HepG2 (cell line): ENCODE results near the gene CTNNA2. TPM values are rescaled to one million over a fixed set of nuclear protein-coding genes. Genes with fewer than 3 reads are reported as not detected.

Experiments
- ATAC-seq: fragments of 200-7000 bp; cut with Tn5 transposase; 3 replicates; pipeline ENCODE4 v1.9.1; 2020; ENCODE audit warnings: mild to moderate bottlenecking, moderate library complexity
- BruUV-seq: library from RNA; stranded (reverse); fragments of 400-500 nt; replicated peaks from 2 replicates; lab custom pipeline; 2021; lab: Mats Ljungman, UMichigan
- CTCF ChIA-PET: fragments of 300-600 bp; formaldehyde crosslinking; extraction: SDS; loops from one replicate; lab custom pipeline; 2021; ENCODE audit warnings: low total read pairs, inconsistent platforms, low intra/inter-chr PET ratio; lab: Yijun Ruan, JAX
- POLR2A ChIA-PET: fragments of 350-600 bp; sonication (Branson Sonifier 250); formaldehyde crosslinking; loops from one replicate; lab custom pipeline; 2020; ENCODE audit warnings: antibody characterized with exemption, inconsistent platforms; lab: Yijun Ruan, JAX
- DNase-seq: peaks from one replicate; pipeline ENCODE4 v3.0.0-alpha.2; 2015; ENCODE audit warnings: low spot score
- FAIRE-seq: peaks from 3 replicates; lab custom pipeline; 2011; peaks lifted over from hg19 to GRCh38; lab: Jason Lieb, UNC
- H2AFZ ChIP-seq: one replicate; pipeline ENCODE4 v1.6.1; 2011; ENCODE audit warnings: low read length, inconsistent platforms
- H3K27ac ChIP-seq: fragments of 300-600 bp; 3 replicates; pipeline ENCODE4 v1.8.0; 2011; ENCODE audit warnings: mixed run types, mild to moderate bottlenecking, mixed read lengths, low read length, inconsistent platforms; ENCODE audit not compliant: insufficient read depth; ENCODE audit errors: extremely low read length
- H3K27me3 ChIP-seq, 2 experiments: fragments of 200-600 bp in 1 of 2; 2 replicates in 1 of 2; 3 replicates in 1 of 2; pipeline versions ENCODE4 v1.6.0 to v1.8.0; 2011; ENCODE audit warnings: low read length in 2 of 2, mild to moderate bottlenecking in 2 of 2, moderate library complexity in 2 of 2, inconsistent platforms in 1 of 2; ENCODE audit not compliant: insufficient read depth in 2 of 2, control insufficient read depth in 1 of 2
- H3K36me3 ChIP-seq, 2 experiments: fragments of 200-600 bp in 1 of 2; replicated peaks in 1 of 2; 2 replicates in 1 of 2; 3 replicates in 1 of 2; pipeline versions ENCODE4 v1.5.1 to v1.8.0; 2011; ENCODE audit warnings: low read length in 2 of 2, inconsistent platforms in 1 of 2; ENCODE audit not compliant: insufficient read depth in 2 of 2, control insufficient read depth in 1 of 2
- H3K4me1 ChIP-seq: 2 replicates; pipeline ENCODE4 v1.5.1; 2012; ENCODE audit warnings: low read length, inconsistent platforms; ENCODE audit not compliant: insufficient read depth
- H3K4me2 ChIP-seq: 2 replicates; pipeline ENCODE4 v1.6.0; 2011; ENCODE audit warnings: low read depth, low read length, inconsistent platforms
- H3K4me3 ChIP-seq, 3 experiments: fragments of 200-600 bp in 1 of 3; sonication (generic), shearing (Covaris generic) in 1 of 3; replicated peaks in 1 of 3; 2 replicates each; pipeline ENCODE4 v1.5.1; 2011 to 2016; ENCODE audit warnings: low read length in 3 of 3, inconsistent platforms in 2 of 3, low read depth in 2 of 3, mild to moderate bottlenecking in 2 of 3, control low read depth in 1 of 3, mixed read lengths in 1 of 3; ENCODE audit not compliant: insufficient read depth in 1 of 3
- H3K79me2 ChIP-seq: one replicate; pipeline ENCODE4 v1.6.1; 2011; ENCODE audit warnings: low read length, inconsistent platforms; ENCODE audit not compliant: insufficient read depth
- H3K9ac ChIP-seq: 2 replicates; pipeline ENCODE4 v1.6.0; 2011; ENCODE audit warnings: mild to moderate bottlenecking, low read depth, low read length, inconsistent platforms; ENCODE audit not compliant: insufficient read depth
- H3K9me3 ChIP-seq: 2 replicates; pipeline ENCODE4 v1.5.1; 2012; ENCODE audit warnings: mild to moderate bottlenecking, low read length
- H4K20me1 ChIP-seq: 2 replicates; pipeline ENCODE4 v1.6.0; 2011; ENCODE audit warnings: inconsistent platforms, mild to moderate bottlenecking, low read length, moderate library complexity; ENCODE audit not compliant: insufficient read depth
- AHR ChIP-seq: IDR thresholded peaks from 2 replicates; pipeline ENCODE4 v1.6.1; 2018; ENCODE audit warnings: missing genetic modification reagents, missing compliant biosample characterization
- ARID2 ChIP-seq: sonication (generic); formaldehyde crosslinking; IDR thresholded peaks from 2 replicates; pipeline ENCODE4 v1.8.1; 2022; ENCODE audit warnings: mild to moderate bottlenecking, missing genetic modification reagents, borderline replicate concordance
- FOXP1 ChIP-seq, 2 experiments: fragments of 450-650 bp in 1 of 2; IDR thresholded peaks; 2 replicates each; pipeline ENCODE4 v1.6.1; 2017 to 2018; ENCODE audit warnings: antibody characterized with exemption in 1 of 2
- HNRNPK ChIP-seq: fragments of 200-400 bp; formaldehyde crosslinking; IDR thresholded peaks from 2 replicates; pipeline ENCODE4 v1.6.1; 2018; ENCODE audit warnings: low read length, low read depth, moderate library complexity, mild to moderate bottlenecking; ENCODE audit not compliant: poor library complexity, severe bottlenecking
- MAFF ChIP-seq: IDR thresholded peaks from 2 replicates; pipeline ENCODE4 v1.6.1; 2011; ENCODE audit warnings: low read depth, low read length, improper control_type of control experiment
- MAFK ChIP-seq, 2 experiments: IDR thresholded peaks in 1 of 2; conservative IDR thresholded peaks in 1 of 2; 2 replicates each; pipeline ENCODE4 v1.6.1; 2011; ENCODE audit warnings: improper control_type of control experiment in 2 of 2, low read length in 2 of 2
- NFRKB ChIP-seq: fragments of 450-650 bp; IDR thresholded peaks from 2 replicates; pipeline ENCODE4 v1.6.1; 2017
- PRDM10 ChIP-seq: sonication (generic); formaldehyde crosslinking; IDR thresholded peaks from 2 replicates; pipeline ENCODE4 v1.4.0; 2020; ENCODE audit warnings: low read depth, missing genetic modification reagents
- SMC3 ChIP-seq: IDR thresholded peaks from 2 replicates; pipeline ENCODE4 v1.6.1; 2011; ENCODE audit warnings: low read length, improper control_type of control experiment
- TIGD3 ChIP-seq: sonication (generic); formaldehyde crosslinking; IDR thresholded peaks from 2 replicates; pipeline ENCODE4 v1.5.1; 2020; ENCODE audit warnings: mild to moderate bottlenecking, missing genetic modification reagents, borderline replicate concordance
- ZBTB8A ChIP-seq: sonication (generic); formaldehyde crosslinking; IDR thresholded peaks from 2 replicates; pipeline ENCODE4 v1.4.0; 2020; ENCODE audit warnings: mild to moderate bottlenecking, low read depth, missing genetic modification reagents, borderline replicate concordance
- ZNF234 ChIP-seq: sonication (generic); formaldehyde crosslinking; conservative IDR thresholded peaks from 2 replicates; pipeline ENCODE4 v1.5.1; 2020; ENCODE audit warnings: mild to moderate bottlenecking, missing genetic modification reagents
- ZNF275 ChIP-seq: sonication (generic); formaldehyde crosslinking; IDR thresholded peaks from 2 replicates; pipeline ENCODE4 v1.8.0; 2022; ENCODE audit warnings: missing genetic modification reagents, mild to moderate bottlenecking, inconsistent platforms, borderline replicate concordance
- ZNF552 ChIP-seq: sonication (generic); formaldehyde crosslinking; IDR thresholded peaks from 2 replicates; pipeline ENCODE4 v1.9.0; 2022; ENCODE audit warnings: missing genetic modification reagents, mild to moderate bottlenecking, borderline replicate concordance
- ZNF576 ChIP-seq: sonication (generic); formaldehyde crosslinking; IDR thresholded peaks from 2 replicates; pipeline ENCODE4 v1.4.0; 2020; ENCODE audit warnings: mild to moderate bottlenecking, missing genetic modification reagents
- ZSCAN20 ChIP-seq: sonication (generic); formaldehyde crosslinking; IDR thresholded peaks from 2 replicates; pipeline ENCODE4 v1.4.0; 2020; ENCODE audit warnings: missing genetic modification reagents, mild to moderate bottlenecking, borderline replicate concordance
- WGBS: methylation state at CpG from one replicate; pipeline ENCODE4 v1.1.6; 2017; ENCODE audit warnings: low lambda C conversion rate; 5-methylcytosine and 5-hydroxymethylcytosine counted together
- in situ Hi-C: cut with HindIII; loops from 2 replicates; pipeline ENCODE4 v1.10.0; 2017; ENCODE audit warnings: low pct_unique_long_range_greater_than_20kb; ENCODE audit not compliant: extremely low pct_ligation_motif_present
- intact Hi-C: fragments of 100-400 bp; cut with micrococcal nuclease; formaldehyde crosslinking; loops from one replicate; pipeline ENCODE4 v1.10.0; 2022; ENCODE audit not compliant: unreplicated experiment
- polyA plus RNA-seq, 8 experiments: library from polyadenylated mRNA; depleted of rRNA in 3 of 8; stranded (reverse) in 7 of 8; unstranded in 1 of 8; fragments of >200 nt; fragmentation: Illumina TruSeq in 4 of 8; extraction: Trizol in 4 of 8; gene quantifications; 2 replicates each; pipeline versions ENCODE4 v1.2.1 to v1.2.3, GENCODE V29; 2011 to 2016; ENCODE audit warnings: low read depth in 4 of 8, missing spikeins in 1 of 8, mixed read lengths in 1 of 8; ENCODE audit not compliant: insufficient read depth in 1 of 8
- total RNA-seq, 5 experiments: library from RNA; depleted of rRNA; stranded (reverse); fragments of >200 nt; fragmentation: Illumina TruSeq; extraction: Trizol; gene quantifications; 2 replicates each; pipeline ENCODE4 v1.2.3, GENCODE V29; 2016; ENCODE audit warnings: low read depth in 1 of 5

Gene CTNNA2
- total and polyA plus RNA-seq, 2 of the 13 experiments (the other 11 are each of a cell fraction or from before 2014, with no cell fraction given) = not detected

- no peak for TF ChIP-seq PRDM10 (CRISPR knock-in tag)
- no peak for TF ChIP-seq ZSCAN20
- no peak for TF ChIP-seq AHR (CRISPR knock-in tag)
- TF ChIP-seq TIGD3 (CRISPR knock-in tag) = no peak
- TF ChIP-seq, all 625 proteins: peak for 0
Measured at GRCh38 chr2:80568011-80568410, 1055.2 kb downstream of the CTNNA2 start (continued).

- H3K9ac ChIP-seq = no peak overlapping the region
- H3K4me1 ChIP-seq = no peaks in the 10 kb centered on the region
- no peak for ATAC-seq
- H3K79me2 ChIP-seq = no peaks in the 10 kb centered on the region
- no peaks in the 10 kb centered on the region for H3K27me3 ChIP-seq
- in situ Hi-C loops = no loop called here
- WGBS = 38% methylated on average over 6 of the region's 6 CpGs
- H4K20me1 ChIP-seq = no peaks in the 10 kb centered on the region
- no peak for TF ChIP-seq ZNF234 (CRISPR knock-in tag)
- TF ChIP-seq ZNF275 (CRISPR knock-in tag) = no peak
- TF ChIP-seq ARID2 = no peak
- no peak for TF ChIP-seq HNRNPK
- TF ChIP-seq FOXP1 (IDR thresholded peaks at IDR 0.05) = no peak
- no peak for TF ChIP-seq FOXP1 (CRISPR knock-in tag; IDR thresholded peaks at IDR 0.05)
- no peak for TF ChIP-seq ZNF576 (CRISPR knock-in tag)
- no peak for TF ChIP-seq ZNF552 (CRISPR knock-in tag)
- TF ChIP-seq MAFK (conservative IDR thresholded peaks at IDR 0.05 in 1 of 2, IDR thresholded peaks at IDR 0.05 in 1 of 2; ENCODE audit: low read length in 2 of 2) = peak in 1 of 2 experiments; percentile 48; a peak in 1 of 4 replicates
- TF ChIP-seq SMC3 = no peak
- TF ChIP-seq MAFF = 0 out of 2 replicates have a peak, but pooled peaks have one; percentile 28
- no peak for TF ChIP-seq NFRKB
- no peak for TF ChIP-seq ZBTB8A
- TF ChIP-seq, all 625 proteins: peak for 2
- Histone ChIP-seq H3K4me2 (no peak overlapping the region), H3K27ac (no peak overlapping the region), H2AFZ (no peak overlapping the region), H3K36me3 (no peaks in the 10 kb centered on the region), H3K9me3 (peaks cover 70% of the 10 kb centered on the region), H3K4me3 (no peak overlapping the region)
- no peak for FAIRE-seq
- DNase-seq = no peak
- ChIA-PET CTCF (no interaction called here), POLR2A (no interaction called here)
- no TSS peak for BruUV-seq
- intact Hi-C loops = no loop called here
Measured at GRCh38 chr2:80573167-80573566, 1060.3 kb downstream of the CTNNA2 start.
